H9 (cell line): ENCODE results near the gene WASF3. TPM values are rescaled to one million over a fixed set of nuclear protein-coding genes. Genes with fewer than 3 reads are reported as not detected.

Source experiments
- DNase-seq: peaks from one replicate; pipeline ENCODE4 v3.0.0-alpha.2; 2017
- H2AFZ ChIP-seq: one replicate; pipeline ENCODE4 v1.6.1; 2013; ENCODE audit warnings: mild to moderate bottlenecking, low read length, control low read depth, moderate library complexity
- H2AK5ac ChIP-seq: 2 replicates; pipeline ENCODE4 v1.6.1; 2013; ENCODE audit warnings: low read length, control low read depth, mixed read lengths; ENCODE audit not compliant: insufficient read length
- H2BK120ac ChIP-seq: one replicate; pipeline ENCODE4 v1.6.1; 2013; ENCODE audit warnings: low read depth, mild to moderate bottlenecking, low read length, control low read depth, inconsistent platforms; ENCODE audit not compliant: poor library complexity, severe bottlenecking
- H2BK12ac ChIP-seq: 2 replicates; pipeline ENCODE4 v1.6.1; 2013; ENCODE audit warnings: low read length, control low read depth, mixed read lengths, low read depth; ENCODE audit not compliant: insufficient read length
- H2BK15ac ChIP-seq: 2 replicates; pipeline ENCODE4 v1.6.1; 2013; ENCODE audit warnings: low read depth, low read length, control low read depth
- H2BK20ac ChIP-seq: one replicate; pipeline ENCODE4 v1.6.1; 2013; ENCODE audit warnings: low read depth, mild to moderate bottlenecking, low read length, control low read depth, inconsistent platforms; ENCODE audit not compliant: poor library complexity, severe bottlenecking
- H2BK5ac ChIP-seq: 2 replicates; pipeline ENCODE4 v1.6.1; 2013; ENCODE audit warnings: low read length, control low read depth, mixed read lengths; ENCODE audit not compliant: insufficient read length
- H3K14ac ChIP-seq: 2 replicates; pipeline ENCODE4 v1.6.1; 2013; ENCODE audit warnings: low read length, control low read depth; ENCODE audit not compliant: insufficient read depth
- H3K18ac ChIP-seq: 2 replicates; pipeline ENCODE4 v1.6.1; 2013; ENCODE audit warnings: low read depth, mild to moderate bottlenecking, mixed read lengths, low read length, control low read depth; ENCODE audit not compliant: insufficient read length
- H3K23ac ChIP-seq: 2 replicates; pipeline ENCODE4 v1.6.1; 2013; ENCODE audit warnings: low read length, control low read depth, mixed read lengths, low read depth; ENCODE audit not compliant: insufficient read length
- H3K23me2 ChIP-seq: 2 replicates; pipeline ENCODE4 v1.6.1; 2013; ENCODE audit warnings: low read depth, mild to moderate bottlenecking, mixed read lengths, low read length, control low read depth; ENCODE audit not compliant: insufficient read length, poor library complexity, severe bottlenecking
- H3K27ac ChIP-seq: 2 replicates; pipeline ENCODE4 v1.5.1; 2013; ENCODE audit warnings: low read length, control low read depth, mixed read lengths, low read depth; ENCODE audit not compliant: insufficient read length
- H3K27me3 ChIP-seq: 2 replicates; pipeline ENCODE4 v1.6.1; 2013; ENCODE audit warnings: low read length, control low read depth, inconsistent platforms; ENCODE audit not compliant: insufficient read depth
- H3K4ac ChIP-seq: 2 replicates; pipeline ENCODE4 v1.6.1; 2013; ENCODE audit warnings: low read depth, mild to moderate bottlenecking, control low read depth, inconsistent platforms, low read length, moderate library complexity
- H3K4me1 ChIP-seq: 2 replicates; pipeline ENCODE4 v1.6.1; 2013; ENCODE audit warnings: low read length, control low read depth, inconsistent platforms; ENCODE audit not compliant: insufficient read depth
- H3K4me2 ChIP-seq: 2 replicates; pipeline ENCODE4 v1.6.1; 2013; ENCODE audit warnings: low read length, control low read depth, mixed read lengths; ENCODE audit not compliant: insufficient read length, insufficient read depth
- H3K56ac ChIP-seq: 2 replicates; pipeline ENCODE4 v1.6.1; 2013; ENCODE audit warnings: low read depth, mild to moderate bottlenecking, mixed read lengths, low read length, control low read depth; ENCODE audit not compliant: insufficient read length
- H3K79me1 ChIP-seq: 2 replicates; pipeline ENCODE4 v1.6.1; 2013; ENCODE audit warnings: low read depth, mild to moderate bottlenecking, moderate library complexity, low read length, control low read depth, inconsistent platforms; ENCODE audit not compliant: insufficient read depth, poor library complexity, severe bottlenecking
- H3K79me2 ChIP-seq: 2 replicates; pipeline ENCODE4 v1.6.1; 2013; ENCODE audit warnings: low read length, control low read depth, inconsistent platforms; ENCODE audit not compliant: insufficient read depth
- H3K9ac ChIP-seq: 2 replicates; pipeline ENCODE4 v1.6.1; 2013; ENCODE audit warnings: low read length, control low read depth, mixed read lengths; ENCODE audit not compliant: insufficient read length; ENCODE audit errors: extremely low read depth
- H3K9me3 ChIP-seq: one replicate; pipeline ENCODE4 v1.6.1; 2013; ENCODE audit warnings: low read depth, low read length, inconsistent platforms; ENCODE audit not compliant: control insufficient read depth
- H3T11ph ChIP-seq: one replicate; pipeline ENCODE4 v1.6.1; 2013; ENCODE audit warnings: mild to moderate bottlenecking, low read length, control low read depth, inconsistent platforms
- H4K20me1 ChIP-seq: one replicate; pipeline ENCODE4 v1.6.1; 2013; ENCODE audit not compliant: control insufficient read depth, insufficient read length, insufficient read depth
- H4K5ac ChIP-seq: 2 replicates; pipeline ENCODE4 v1.6.1; 2013; ENCODE audit warnings: low read depth, mild to moderate bottlenecking, mixed read lengths, low read length, control low read depth; ENCODE audit not compliant: insufficient read length
- H4K8ac ChIP-seq: replicated peaks from 2 replicates; pipeline ENCODE4 v1.6.1; 2013; ENCODE audit warnings: low read length, control low read depth, mixed read lengths, low read depth; ENCODE audit not compliant: insufficient read length
- H4K91ac ChIP-seq: 2 replicates; pipeline ENCODE4 v1.6.1; 2013; ENCODE audit warnings: low read depth, mild to moderate bottlenecking, moderate library complexity, mixed read lengths, low read length, control low read depth; ENCODE audit not compliant: insufficient read length
- H3K27ac Mint-ChIP-seq, 3 experiments: 2 replicates in 2 of 3; 3 replicates in 1 of 3; pipeline ENCODE4 v1.8.0; 2020 to 2021; ENCODE audit warnings: mixed read lengths in 3 of 3, mild to moderate bottlenecking in 1 of 3, moderate library complexity in 1 of 3
- H3K27me3 Mint-ChIP-seq: 2 replicates; pipeline ENCODE4 v1.8.0; 2021; ENCODE audit warnings: low read depth, mild to moderate bottlenecking, moderate library complexity, mixed read lengths
- H3K36me3 Mint-ChIP-seq, 3 experiments: 2 replicates in 2 of 3; 3 replicates in 1 of 3; pipeline ENCODE4 v1.8.0; 2020 to 2021; ENCODE audit warnings: low read depth in 3 of 3, mixed read lengths in 3 of 3; ENCODE audit not compliant: insufficient read depth in 1 of 3
- H3K4me1 Mint-ChIP-seq, 2 experiments: 2 replicates each; pipeline ENCODE4 v1.8.0; 2020; ENCODE audit warnings: mixed read lengths in 2 of 2
- H3K4me3 Mint-ChIP-seq, 2 experiments: 2 replicates in 1 of 2; 3 replicates in 1 of 2; pipeline ENCODE4 v1.8.0; 2020 to 2021; ENCODE audit warnings: mild to moderate bottlenecking in 2 of 2, mixed read lengths in 2 of 2, moderate library complexity in 1 of 2
- H3K9me3 Mint-ChIP-seq, 2 experiments: 2 replicates in 1 of 2; 3 replicates in 1 of 2; pipeline ENCODE4 v1.8.0; 2020; ENCODE audit warnings: mild to moderate bottlenecking in 2 of 2, mixed read lengths in 2 of 2, moderate library complexity in 1 of 2
- WGBS: extraction: QIAGEN DNeasy Blood & Tissue Kit; methylation state at CpG from one replicate; pipeline ENCODE4 v1.1.7; 2013; ENCODE audit warnings: missing lambda C conversion rate, low lambda C conversion rate, mixed read lengths; ENCODE audit not compliant: insufficient read length; ENCODE audit errors: extremely low coverage; 5-methylcytosine and 5-hydroxymethylcytosine counted together
- total RNA-seq: library from RNA; stranded (reverse); gene quantifications from 2 replicates; pipeline ENCODE4 v1.2.1, GENCODE V29; 2021
- TF ChIP-seq, protein P1 (sequence below): fragments of 200-600 bp; sonication (generic); conservative IDR thresholded peaks from 3 replicates; pipeline ENCODE4 v1.8.0; 2021; ENCODE audit warnings: antibody characterized with exemption, mild to moderate bottlenecking

The WASF3 gene
- total RNA-seq, 1 experiment from 2014 or later = 22.2 TPM

- peaks cover 9 to 15% (median 10%) of the 10 kb centered on the region in 3 experiments for H3K36me3 Mint-ChIP-seq
Observed at GRCh38 chr13:26651234-26651633, 93.8 kb downstream of the WASF3 start.

More at GRCh38 chr13:26651234-26651633, 93.8 kb downstream of the WASF3 start:
- Histone ChIP-seq H2AK5ac (no peak overlapping the region), H3K23ac (no peak overlapping the region), H4K5ac (no peak overlapping the region), H3K14ac (no peak overlapping the region), H3K27me3 (no peaks in the 10 kb centered on the region), H3K56ac (no peak overlapping the region), H3K79me2 (no peaks in the 10 kb centered on the region), H2BK20ac (no peak overlapping the region), H3K79me1 (no peaks in the 10 kb centered on the region), H2BK5ac (no peak overlapping the region), H2BK12ac (no peak overlapping the region), H4K8ac (no peak overlapping the region), H3K4me2 (no peak overlapping the region), H3T11ph (no peak overlapping the region), H3K9me3 (no peaks in the 10 kb centered on the region), H2AFZ (no peak overlapping the region), H3K18ac (no peak overlapping the region), H2BK15ac (no peak overlapping the region), H4K91ac (no peak overlapping the region), H3K23me2 (no peaks in the 10 kb centered on the region), H2BK120ac (no peak overlapping the region), H4K20me1 (no peaks in the 10 kb centered on the region), H3K4ac (no peak overlapping the region), H3K27ac (no peak overlapping the region), H3K4me1 (no peaks in the 10 kb centered on the region), H3K9ac (no peak overlapping the region)
- Mint-ChIP-seq H3K27ac (no peak overlapping the region), H3K9me3 (peaks cover 11 to 14% of the 10 kb centered on the region in 2 experiments), H3K27me3 (no peaks in the 10 kb centered on the region), H3K4me1 (peaks cover 14 to 15% of the 10 kb centered on the region in 2 experiments), H3K4me3 (no peak overlapping the region)
- TF ChIP-seq, protein P1, sequence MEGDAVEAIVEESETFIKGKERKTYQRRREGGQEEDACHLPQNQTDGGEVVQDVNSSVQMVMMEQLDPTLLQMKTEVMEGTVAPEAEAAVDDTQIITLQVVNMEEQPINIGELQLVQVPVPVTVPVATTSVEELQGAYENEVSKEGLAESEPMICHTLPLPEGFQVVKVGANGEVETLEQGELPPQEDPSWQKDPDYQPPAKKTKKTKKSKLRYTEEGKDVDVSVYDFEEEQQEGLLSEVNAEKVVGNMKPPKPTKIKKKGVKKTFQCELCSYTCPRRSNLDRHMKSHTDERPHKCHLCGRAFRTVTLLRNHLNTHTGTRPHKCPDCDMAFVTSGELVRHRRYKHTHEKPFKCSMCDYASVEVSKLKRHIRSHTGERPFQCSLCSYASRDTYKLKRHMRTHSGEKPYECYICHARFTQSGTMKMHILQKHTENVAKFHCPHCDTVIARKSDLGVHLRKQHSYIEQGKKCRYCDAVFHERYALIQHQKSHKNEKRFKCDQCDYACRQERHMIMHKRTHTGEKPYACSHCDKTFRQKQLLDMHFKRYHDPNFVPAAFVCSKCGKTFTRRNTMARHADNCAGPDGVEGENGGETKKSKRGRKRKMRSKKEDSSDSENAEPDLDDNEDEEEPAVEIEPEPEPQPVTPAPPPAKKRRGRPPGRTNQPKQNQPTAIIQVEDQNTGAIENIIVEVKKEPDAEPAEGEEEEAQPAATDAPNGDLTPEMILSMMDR = no peak
- WGBS = no CpG with 5 or more reads among the region's 1 CpG
- no peak for DNase-seq
